Keratinocyte (primary cell): Measurements from ENCODE around the gene ALG12. TPM values are rescaled to one million over a fixed set of nuclear protein-coding genes. Genes with fewer than 3 reads are reported as not detected.

Experiments used
- DNase-seq: peaks from one replicate; pipeline ENCODE4 v3.0.0-alpha.2; 2011; ENCODE audit warnings: low read depth, missing footprints, low spot score
- FAIRE-seq: peaks from 2 replicates; lab custom pipeline; 2011; peaks lifted over from hg19 to GRCh38; lab: Jason Lieb, UNC
- H2AFZ ChIP-seq: 2 replicates; pipeline ENCODE4 v1.6.0; 2012; ENCODE audit warnings: low read length, control low read depth, inconsistent platforms; ENCODE audit not compliant: control insufficient read depth
- H3K27ac ChIP-seq: 2 replicates; pipeline ENCODE4 v1.5.1; 2011; ENCODE audit warnings: low read length; ENCODE audit not compliant: control insufficient read depth, insufficient read depth
- H3K27me3 ChIP-seq: 3 replicates; pipeline ENCODE4 v1.6.0; 2011; ENCODE audit warnings: low read length; ENCODE audit not compliant: control insufficient read depth, insufficient read depth; ENCODE audit errors: extremely low read depth
- H3K36me3 ChIP-seq, 2 experiments: 2 replicates in 1 of 2; 3 replicates in 1 of 2; pipeline ENCODE4 v1.5.1; 2011; ENCODE audit warnings: low read length in 2 of 2, mild to moderate bottlenecking in 1 of 2; ENCODE audit not compliant: control insufficient read depth in 2 of 2, insufficient read depth in 2 of 2; ENCODE audit errors: extremely low read depth in 1 of 2
- H3K4me1 ChIP-seq: 3 replicates; pipeline ENCODE4 v1.5.1; 2011; ENCODE audit warnings: low read length; ENCODE audit not compliant: control insufficient read depth, insufficient read depth; ENCODE audit errors: extremely low read depth
- H3K4me2 ChIP-seq: 3 replicates; pipeline ENCODE4 v1.6.0; 2011; ENCODE audit warnings: low read depth, low read length; ENCODE audit not compliant: control insufficient read depth, insufficient read depth; ENCODE audit errors: extremely low read depth
- H3K4me3 ChIP-seq, 3 experiments: fragments of 200-600 bp in 1 of 3; sonication (generic) in 1 of 3; 2 replicates in 2 of 3; 3 replicates in 1 of 3; pipeline ENCODE4 v1.5.1; 2011 to 2016; ENCODE audit warnings: low read length in 3 of 3, mild to moderate bottlenecking in 3 of 3, control low read depth in 2 of 3, inconsistent platforms in 1 of 3, low read depth in 1 of 3, mixed read lengths in 1 of 3, mixed run types in 1 of 3, moderate library complexity in 1 of 3; ENCODE audit not compliant: control insufficient read depth in 2 of 3, insufficient read depth in 2 of 3; ENCODE audit errors: extremely low read depth in 1 of 3
- H3K79me2 ChIP-seq: 2 replicates; pipeline ENCODE4 v1.6.0; 2012; ENCODE audit warnings: low read length; ENCODE audit not compliant: control insufficient read depth, insufficient read depth
- H3K9ac ChIP-seq: 3 replicates; pipeline ENCODE4 v1.6.0; 2011; ENCODE audit warnings: low read length; ENCODE audit not compliant: control insufficient read depth, insufficient read depth; ENCODE audit errors: extremely low read depth
- H3K9me1 ChIP-seq: 3 replicates; pipeline ENCODE4 v1.6.0; 2011; ENCODE audit warnings: low read length; ENCODE audit not compliant: control insufficient read depth, insufficient read depth; ENCODE audit errors: extremely low read depth
- H3K9me3 ChIP-seq: 2 replicates; pipeline ENCODE4 v1.5.1; 2012; ENCODE audit warnings: low read depth, low read length; ENCODE audit not compliant: control insufficient read depth
- H4K20me1 ChIP-seq: 3 replicates; pipeline ENCODE4 v1.6.0; 2011; ENCODE audit warnings: low read length; ENCODE audit not compliant: control insufficient read depth, insufficient read depth; ENCODE audit errors: extremely low read depth
- EZH2 ChIP-seq: IDR thresholded peaks from one replicate; pipeline ENCODE4 v1.6.1; 2012; ENCODE audit warnings: inconsistent platforms, mild to moderate bottlenecking, low read length, moderate library complexity
- dilution Hi-C: fragments of 300-500 bp; cut with MboI; formaldehyde crosslinking; loops from one replicate; pipeline ENCODE4 v1.7.0; 2020; ENCODE audit warnings: low sequenced_read_pairs; ENCODE audit not compliant: extremely low pct_ligation_motif_present
- polyA plus RNA-seq, 5 experiments: library from polyadenylated mRNA; depleted of rRNA in 3 of 5; stranded (reverse) in 3 of 5; stranded (forward) in 1 of 5; unstranded in 1 of 5; fragments of >200 nt; gene quantifications; 1 replicate in 1 of 5; 2 replicates in 3 of 5; 3 replicates in 1 of 5; pipeline versions ENCODE4 v1.2.1 to v1.2.3, GENCODE V29; 2011 to 2012; ENCODE audit warnings: missing spikeins in 2 of 5, low read depth in 1 of 5, low replicate concordance in 1 of 5
- TF ChIP-seq, protein P1 (sequence below), 3 experiments: IDR thresholded peaks in 1 of 3; conservative IDR thresholded peaks in 1 of 3; optimal IDR thresholded peaks in 1 of 3; 2 replicates in 2 of 3; 3 replicates in 1 of 3; pipeline versions ENCODE3 to v1.5.1; 2011; ENCODE audit warnings: low read length in 3 of 3, mild to moderate bottlenecking in 3 of 3, moderate library complexity in 2 of 3, control low read depth in 1 of 3, inconsistent platforms in 1 of 3; ENCODE audit not compliant: insufficient read depth in 2 of 3; ENCODE audit errors: extremely low read depth in 1 of 3

Gene ALG12
- polyA plus RNA-seq, 1 donor (not counting 4 experiments of a cell fraction or from before 2014, with no cell fraction given), result 6.3 TPM

DNA sequence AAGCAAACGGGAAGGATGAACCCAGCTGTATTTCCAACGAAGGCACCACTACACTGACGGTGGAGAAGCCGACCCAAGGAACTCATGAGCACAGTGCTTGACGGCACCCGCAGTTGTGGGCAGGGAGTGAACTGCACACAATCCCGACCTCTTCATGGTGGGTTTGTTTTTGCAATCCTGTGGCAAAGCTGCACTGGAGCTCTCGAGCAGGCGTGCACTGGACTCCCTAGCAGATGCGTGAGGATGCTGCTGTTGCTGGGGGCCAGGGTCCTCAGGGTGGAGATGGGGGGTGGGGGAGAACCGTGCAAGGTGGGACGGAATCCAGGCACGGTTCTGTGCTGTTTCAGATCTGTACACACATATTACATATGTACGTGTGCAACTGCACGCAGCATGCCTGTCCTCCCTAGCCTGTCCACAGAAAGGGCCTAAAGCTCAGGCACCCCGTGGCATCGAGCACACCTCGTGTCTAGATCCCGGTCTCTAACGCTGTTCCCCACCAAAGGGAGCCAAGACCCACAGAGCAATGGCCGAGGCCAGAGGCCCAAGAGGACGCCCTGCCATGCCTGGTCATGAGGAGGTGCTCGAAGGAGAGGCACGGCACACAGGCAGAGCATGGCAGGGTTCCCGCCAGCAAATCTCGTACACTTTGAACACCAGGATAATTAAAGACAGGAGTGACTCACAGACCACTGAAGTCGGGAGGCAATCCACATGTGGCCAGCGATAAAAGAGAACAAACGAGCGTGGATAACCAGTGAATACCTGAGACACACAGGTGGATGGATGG lies 17.6 kb downstream of the ALG12 start:
- H3K4me3 ChIP-seq, result no peak overlapping the region
- DNase-seq (no peak), FAIRE-seq (no peak)
- H3K27me3 ChIP-seq, result no peaks in the 10 kb centered on the region
- peaks cover 3% of the 10 kb centered on the region for H3K9me3 ChIP-seq
- H3K4me2 ChIP-seq, result no peak overlapping the region
- no peaks in the 10 kb centered on the region for H3K4me1 ChIP-seq
- H2AFZ ChIP-seq, result no peak overlapping the region
- H3K9me1 ChIP-seq, result no peaks in the 10 kb centered on the region
- no peak overlapping the region for H3K27ac ChIP-seq
- H4K20me1 ChIP-seq, result no peaks in the 10 kb centered on the region
- H3K36me3 ChIP-seq, result peaks cover 3 to 17% of the 10 kb centered on the region in 2 experiments
- H3K79me2 ChIP-seq, result no peaks in the 10 kb centered on the region
- TF ChIP-seq EZH2, result no peak
- TF ChIP-seq, protein P1, sequence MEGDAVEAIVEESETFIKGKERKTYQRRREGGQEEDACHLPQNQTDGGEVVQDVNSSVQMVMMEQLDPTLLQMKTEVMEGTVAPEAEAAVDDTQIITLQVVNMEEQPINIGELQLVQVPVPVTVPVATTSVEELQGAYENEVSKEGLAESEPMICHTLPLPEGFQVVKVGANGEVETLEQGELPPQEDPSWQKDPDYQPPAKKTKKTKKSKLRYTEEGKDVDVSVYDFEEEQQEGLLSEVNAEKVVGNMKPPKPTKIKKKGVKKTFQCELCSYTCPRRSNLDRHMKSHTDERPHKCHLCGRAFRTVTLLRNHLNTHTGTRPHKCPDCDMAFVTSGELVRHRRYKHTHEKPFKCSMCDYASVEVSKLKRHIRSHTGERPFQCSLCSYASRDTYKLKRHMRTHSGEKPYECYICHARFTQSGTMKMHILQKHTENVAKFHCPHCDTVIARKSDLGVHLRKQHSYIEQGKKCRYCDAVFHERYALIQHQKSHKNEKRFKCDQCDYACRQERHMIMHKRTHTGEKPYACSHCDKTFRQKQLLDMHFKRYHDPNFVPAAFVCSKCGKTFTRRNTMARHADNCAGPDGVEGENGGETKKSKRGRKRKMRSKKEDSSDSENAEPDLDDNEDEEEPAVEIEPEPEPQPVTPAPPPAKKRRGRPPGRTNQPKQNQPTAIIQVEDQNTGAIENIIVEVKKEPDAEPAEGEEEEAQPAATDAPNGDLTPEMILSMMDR (optimal IDR thresholded peaks at IDR 0.05 in 1 of 3, IDR thresholded peaks at IDR 0.05 in 1 of 3, conservative IDR thresholded peaks at IDR 0.05 in 1 of 3; ENCODE audit: extremely low read depth in 1 of 3, insufficient read depth in 2 of 3, low read length in 3 of 3), result no peak
- dilution Hi-C loops, result no loop called here
- H3K9ac ChIP-seq, result no peak overlapping the region

- no peak overlapping the region for H3K4me2 ChIP-seq
Measured at GRCh38 chr22:49899530-49899929, 18.7 kb downstream of the ALG12 start.

More at GRCh38 chr22:49899530-49899929, 18.7 kb downstream of the ALG12 start:
- H3K36me3 ChIP-seq, result peaks cover 3 to 17% of the 10 kb centered on the region in 2 experiments
- no peak overlapping the region for H3K4me3 ChIP-seq
- no peak for DNase-seq
- H3K9me1 ChIP-seq, result no peaks in the 10 kb centered on the region
- no peaks in the 10 kb centered on the region for H3K27me3 ChIP-seq
- FAIRE-seq, result no peak
- no peak overlapping the region for H3K9ac ChIP-seq
- no peak overlapping the region for H2AFZ ChIP-seq
- dilution Hi-C loops, result no loop called here
- H3K27ac ChIP-seq, result no peak overlapping the region
- H4K20me1 ChIP-seq, result no peaks in the 10 kb centered on the region
- H3K9me3 ChIP-seq, result peaks cover 3% of the 10 kb centered on the region
- no peaks in the 10 kb centered on the region for H3K79me2 ChIP-seq
- no peak for TF ChIP-seq EZH2
- TF ChIP-seq, protein P1 (optimal IDR thresholded peaks at IDR 0.05 in 1 of 3, IDR thresholded peaks at IDR 0.05 in 1 of 3, conservative IDR thresholded peaks at IDR 0.05 in 1 of 3; ENCODE audit: extremely low read depth in 1 of 3, insufficient read depth in 2 of 3, low read length in 3 of 3), result no peak
- H3K4me1 ChIP-seq, result no peaks in the 10 kb centered on the region
